B cell (primary cell): ENCODE results near the gene TUBA4B. TPM values are rescaled to one million over a fixed set of nuclear protein-coding genes. Genes with fewer than 3 reads are reported as not detected.
A peak's percentile ranks its signal among the peaks of the same experiment; 100 is the strongest.
"Not testable (repeated sequence)": the region's sequence is repeated elsewhere in the genome, so short reads cannot be mapped to it uniquely, and the experiment has no call there.

Experiments used
- ATAC-seq: fragments of 200-7000 bp; cut with Tn5 transposase; one replicate; pipeline ENCODE4 v1.10.0; 2021; ENCODE audit warnings: low read depth, mild to moderate bottlenecking, moderate number of reproducible peaks, moderate library complexity
- CTCF ChIA-PET: fragments of 350-600 bp; sonication (Branson Sonifier 250); formaldehyde crosslinking; loops from one replicate; lab custom pipeline; 2021; ENCODE audit warnings: antibody characterized with exemption, inconsistent platforms; lab: Charles Lee
- POLR2A ChIA-PET: fragments of 350-600 bp; sonication (Branson Sonifier 250); formaldehyde crosslinking; loops from one replicate; lab custom pipeline; 2021; ENCODE audit warnings: antibody characterized with exemption; lab: Charles Lee
- DNase-seq: peaks from one replicate; pipeline ENCODE4 v3.0.0; 2013
- H2AFZ ChIP-seq: 2 replicates; pipeline ENCODE4 v1.6.1; 2012; ENCODE audit warnings: mild to moderate bottlenecking, low read depth, low read length; ENCODE audit not compliant: insufficient read depth, poor library complexity, severe bottlenecking
- H3K27ac ChIP-seq, 2 donors: 1 replicate in 1 of 2; 2 replicates in 1 of 2; pipeline ENCODE4 v1.5.1; 2012 to 2013; ENCODE audit warnings: low read length in 2 of 2, mild to moderate bottlenecking in 2 of 2, moderate library complexity in 1 of 2
- H3K27me3 ChIP-seq, 4 experiments: fragments of 200-600 bp in 1 of 4; sonication (generic) in 1 of 4; replicated peaks in 1 of 4; 1 replicate in 2 of 4; 2 replicates in 2 of 4; pipeline versions ENCODE4 v1.6.1 to v1.7.0; 2013 to 2016; ENCODE audit warnings: low read length in 3 of 4, mild to moderate bottlenecking in 2 of 4, mixed read lengths in 1 of 4, moderate library complexity in 1 of 4; ENCODE audit not compliant: insufficient read depth in 4 of 4, control insufficient read depth in 3 of 4; ENCODE audit errors: control extremely low read depth in 1 of 4
- H3K36me3 ChIP-seq, 2 experiments: replicated peaks in 1 of 2; 1 replicate in 1 of 2; 2 replicates in 1 of 2; pipeline versions ENCODE4 v1.6.1 to v1.7.1; 2013; ENCODE audit warnings: low read length in 1 of 2; ENCODE audit not compliant: insufficient read depth in 2 of 2, control insufficient read depth in 1 of 2; ENCODE audit errors: control extremely low read depth in 1 of 2, extremely low read depth in 1 of 2
- H3K4me1 ChIP-seq, 2 donors: fragments of 200-600 bp in 1 of 2; sonication (generic) in 1 of 2; 1 replicate in 1 of 2; 2 replicates in 1 of 2; pipeline versions ENCODE4 v1.5.1 to v1.6.1; 2013 to 2017; ENCODE audit warnings: low read length in 2 of 2; ENCODE audit not compliant: control insufficient read depth in 2 of 2, insufficient read depth in 2 of 2
- H3K4me2 ChIP-seq: replicated peaks from 2 replicates; pipeline ENCODE3; 2012; ENCODE audit warnings: mild to moderate bottlenecking, low read depth, low read length; ENCODE audit not compliant: poor library complexity, severe bottlenecking
- H3K4me3 ChIP-seq, 5 experiments: fragments of 200-600 bp in 1 of 5; sonication (generic) in 1 of 5; 1 replicate in 3 of 5; 2 replicates in 2 of 5; pipeline versions ENCODE4 v1.5.1 to v1.7.0; 2011 to 2016; ENCODE audit warnings: low read length in 4 of 5, mild to moderate bottlenecking in 4 of 5, low read depth in 2 of 5, control low read depth in 1 of 5, moderate library complexity in 1 of 5; ENCODE audit not compliant: insufficient read depth in 1 of 5; ENCODE audit errors: control extremely low read depth in 1 of 5, extremely low read depth in 1 of 5
- H3K79me2 ChIP-seq: fragments of 200-600 bp; sonication (generic); one replicate; pipeline ENCODE4 v1.6.0; 2016; ENCODE audit warnings: low read length; ENCODE audit not compliant: control insufficient read depth, insufficient read depth
- H3K9ac ChIP-seq: fragments of 200-600 bp; sonication (generic); 2 replicates; pipeline ENCODE4 v1.6.1; 2017; ENCODE audit warnings: mild to moderate bottlenecking, low read length, moderate library complexity
- H3K9me3 ChIP-seq, 3 donors: one replicate each; pipeline versions ENCODE4 v1.6.1 to v1.7.1; 2013; ENCODE audit warnings: low read length in 2 of 3; ENCODE audit not compliant: control insufficient read depth in 2 of 3, insufficient read depth in 1 of 3; ENCODE audit errors: control extremely low read depth in 1 of 3
- H4K20me1 ChIP-seq: 2 replicates; pipeline ENCODE4 v1.6.0; 2012; ENCODE audit warnings: mild to moderate bottlenecking, low read length; ENCODE audit not compliant: insufficient read depth, control insufficient read depth, poor library complexity, severe bottlenecking
- H3K27ac Mint-ChIP-seq: one replicate; pipeline ENCODE4 v1.8.0; 2021; ENCODE audit warnings: mixed read lengths
- H3K27me3 Mint-ChIP-seq: one replicate; pipeline ENCODE4 v1.8.0; 2021; ENCODE audit warnings: mixed read lengths
- H3K4me1 Mint-ChIP-seq: one replicate; pipeline ENCODE4 v1.8.0; 2021; ENCODE audit warnings: mixed read lengths
- H3K4me3 Mint-ChIP-seq: one replicate; pipeline ENCODE4 v1.8.0; 2021; ENCODE audit warnings: mixed read lengths
- H3K9me3 Mint-ChIP-seq: one replicate; pipeline ENCODE4 v1.8.0; 2022; ENCODE audit warnings: mixed read lengths; ENCODE audit not compliant: insufficient read depth
- EZH2 ChIP-seq: IDR thresholded peaks from 2 replicates; pipeline ENCODE4 v1.6.1; 2012; ENCODE audit warnings: borderline replicate concordance, low read depth, mild to moderate bottlenecking, moderate library complexity, low read length; ENCODE audit not compliant: insufficient read depth, poor library complexity, severe bottlenecking
- WGBS: methylation state at CpG from one replicate; pipeline ENCODE4 v1.1.5; 2013; ENCODE audit warnings: missing lambda C conversion rate; ENCODE audit not compliant: insufficient coverage; 5-methylcytosine and 5-hydroxymethylcytosine counted together
- intact Hi-C: fragments of 100-400 bp; cut with micrococcal nuclease; formaldehyde crosslinking; loops from one replicate; pipeline ENCODE4 v1.10.0; 2022
- polyA plus RNA-seq: library from polyadenylated mRNA; depleted of rRNA; stranded (reverse); fragments of >200 nt; gene quantifications from 2 replicates; pipeline ENCODE4 v1.2.3, GENCODE V29; 2012
- total RNA-seq, 2 donors: library from RNA; stranded (reverse); fragments of 120-200 nt in 1 of 2; gene quantifications; 1 replicate in 1 of 2; 2 replicates in 1 of 2; pipeline versions ENCODE4 v1.2.3 to v1.2.4, GENCODE V29; 2013 to 2022
- TF ChIP-seq, protein P1 (sequence below): fragments of 200-600 bp; IDR thresholded peaks from one replicate; pipeline ENCODE4 v1.8.0; 2022; ENCODE audit warnings: antibody characterized with exemption, mild to moderate bottlenecking

The TUBA4B gene
- total and polyA plus RNA-seq, 2 donors (not counting 1 experiment from before 2014, with no cell fraction given), result not detected

- H3K27me3 ChIP-seq, H3K9me3 Mint-ChIP-seq, H3K9ac ChIP-seq, H3K27ac ChIP-seq, H3K27me3 Mint-ChIP-seq, H3K79me2 ChIP-seq, H3K4me1 Mint-ChIP-seq, DNase-seq, H3K4me3 Mint-ChIP-seq, H3K9me3 ChIP-seq, H3K4me3 ChIP-seq, H3K4me1 ChIP-seq, H2AFZ ChIP-seq, H3K4me2 ChIP-seq, H3K27ac Mint-ChIP-seq, intact Hi-C loops, ATAC-seq: not testable (repeated sequence)
- Histone ChIP-seq H4K20me1 (peaks cover 34% of the 10 kb centered on the region), H3K36me3 (peaks cover 2 to 42% of the 10 kb centered on the region in 2 experiments)
- WGBS, result 100% methylated on average over 3 of the region's 6 CpGs
- ChIA-PET POLR2A (interaction anchor here (1.3 to 1.4 kb wide), 2 partner anchors 35 to 111 kb away, joined by 5 to 6 read pairs; partner anchors contain the start of gene CNPPD1), CTCF (interaction anchor here (0.9 to 15.8 kb wide), 5 partner anchors 6 to 116 kb away, joined by 3 to 239 read pairs (median 4); partner anchors contain the start of genes GLB1L and STK16)
These were observed 34.0 kb downstream of the TUBA4B start for GRCh38 chr2:219287116-219287440.

DNA sequence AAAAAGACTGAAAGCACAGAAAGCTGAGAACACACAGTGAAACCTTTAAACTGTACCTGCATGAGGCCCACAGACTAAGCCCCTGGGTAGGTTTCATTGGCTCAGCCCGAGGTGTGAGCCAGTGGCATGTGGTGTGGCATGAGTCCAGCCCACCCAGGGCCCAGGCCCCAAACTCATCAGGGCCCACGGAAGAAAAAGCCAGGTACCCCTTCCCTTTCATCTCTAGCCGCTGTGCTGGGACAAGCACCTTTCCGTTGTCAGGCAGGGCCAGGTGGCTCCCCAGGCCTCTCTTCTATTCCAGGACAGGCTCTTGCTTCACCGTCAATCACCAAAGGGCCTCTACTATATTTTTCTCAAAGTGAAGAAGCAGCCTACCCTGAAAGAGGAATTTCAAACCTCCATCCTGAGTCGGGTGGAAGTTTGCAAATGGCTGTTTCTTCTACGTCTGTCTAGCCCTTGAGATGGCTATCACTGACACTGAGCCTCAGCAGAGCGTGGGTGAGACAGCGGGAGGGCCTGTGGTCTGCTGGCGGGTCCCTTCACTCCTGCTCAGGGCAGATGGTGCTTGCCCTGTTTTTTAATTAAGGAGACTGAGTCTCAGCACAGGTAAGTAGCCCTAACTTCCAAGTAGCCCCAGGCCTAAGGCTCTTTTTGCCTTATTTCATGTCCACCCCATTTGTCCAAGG is 34.7 kb downstream of the TUBA4B start:
- DNase-seq, result no peak
- Mint-ChIP-seq H3K4me3 (no peak overlapping the region), H3K9me3 (no peaks in the 10 kb centered on the region), H3K4me1 (no peaks in the 10 kb centered on the region), H3K27me3 (no peaks in the 10 kb centered on the region), H3K27ac (peak overlapping the region; percentile 41)
- no peak overlapping the region for H3K4me2 ChIP-seq
- no peak overlapping the region for H3K27ac ChIP-seq
- H2AFZ ChIP-seq, result no peak overlapping the region
- TF ChIP-seq, protein P1, sequence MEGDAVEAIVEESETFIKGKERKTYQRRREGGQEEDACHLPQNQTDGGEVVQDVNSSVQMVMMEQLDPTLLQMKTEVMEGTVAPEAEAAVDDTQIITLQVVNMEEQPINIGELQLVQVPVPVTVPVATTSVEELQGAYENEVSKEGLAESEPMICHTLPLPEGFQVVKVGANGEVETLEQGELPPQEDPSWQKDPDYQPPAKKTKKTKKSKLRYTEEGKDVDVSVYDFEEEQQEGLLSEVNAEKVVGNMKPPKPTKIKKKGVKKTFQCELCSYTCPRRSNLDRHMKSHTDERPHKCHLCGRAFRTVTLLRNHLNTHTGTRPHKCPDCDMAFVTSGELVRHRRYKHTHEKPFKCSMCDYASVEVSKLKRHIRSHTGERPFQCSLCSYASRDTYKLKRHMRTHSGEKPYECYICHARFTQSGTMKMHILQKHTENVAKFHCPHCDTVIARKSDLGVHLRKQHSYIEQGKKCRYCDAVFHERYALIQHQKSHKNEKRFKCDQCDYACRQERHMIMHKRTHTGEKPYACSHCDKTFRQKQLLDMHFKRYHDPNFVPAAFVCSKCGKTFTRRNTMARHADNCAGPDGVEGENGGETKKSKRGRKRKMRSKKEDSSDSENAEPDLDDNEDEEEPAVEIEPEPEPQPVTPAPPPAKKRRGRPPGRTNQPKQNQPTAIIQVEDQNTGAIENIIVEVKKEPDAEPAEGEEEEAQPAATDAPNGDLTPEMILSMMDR, result no peak
- no peak for TF ChIP-seq EZH2
- CTCF ChIA-PET, result interaction anchor here (0.9 to 15.8 kb wide), 5 partner anchors 6 to 50 kb away, joined by 3 to 239 read pairs (median 3); partner anchors contain the start of genes GLB1L and STK16
- H4K20me1 ChIP-seq, result peaks cover 28% of the 10 kb centered on the region
- POLR2A ChIA-PET, result interaction anchor here (1.3 to 1.4 kb wide), 2 partner anchors 36 to 111 kb away, joined by 5 to 6 read pairs; partner anchors contain the start of gene CNPPD1
- H3K4me1 ChIP-seq, result no peaks in the 10 kb centered on the region
- WGBS, result 82% methylated on average over 9 of the region's 10 CpGs
- peaks cover 0 to 35% of the 10 kb centered on the region in 2 experiments for H3K36me3 ChIP-seq
- no peaks in the 10 kb centered on the region for H3K9me3 ChIP-seq
- no peak overlapping the region for H3K4me3 ChIP-seq
- H3K27me3 ChIP-seq, result no peaks in the 10 kb centered on the region
- no peaks in the 10 kb centered on the region for H3K79me2 ChIP-seq
- no peak for ATAC-seq
- H3K9ac ChIP-seq, result no peak overlapping the region
- intact Hi-C loops, result no loop called here
